AG10803 (cell line): ENCODE measurements around the gene THAP2.

Experiments
- DNase-seq: peaks from one replicate; pipeline ENCODE4 v3.0.0; 2010; ENCODE audit warnings: low read depth
- H3K4me3 ChIP-seq: 2 replicates; pipeline ENCODE4 v1.5.1; 2011; ENCODE audit warnings: mild to moderate bottlenecking, low read length, control low read depth
- CTCF ChIP-seq: conservative IDR thresholded peaks from 2 replicates; pipeline ENCODE4 v1.5.1; 2011; ENCODE audit warnings: mild to moderate bottlenecking, low read length, control low read depth, inconsistent platforms

Gene THAP2

GRCh38 chr12:71656740-71657139 is 7.4 kb upstream of the THAP2 start:
- no peak for TF ChIP-seq CTCF
- no peak overlapping the region for H3K4me3 ChIP-seq
- no peak for DNase-seq

- peak; percentile 53 for DNase-seq
- H3K4me3 ChIP-seq, result peak overlapping the region; percentile 92
- no peak for TF ChIP-seq CTCF
Measured at GRCh38 chr12:71661977-71662530, 2.0 kb upstream of the THAP2 start.

- H3K4me3 ChIP-seq, result peak overlapping the region; percentile 92
- DNase-seq, result peak; percentile 66
- no peak for TF ChIP-seq CTCF
Measured at GRCh38 chr12:71662849-71663560, 1.1 kb upstream of the THAP2 start.

GRCh38 chr12:71664411-71665089 is 449 bp downstream of the THAP2 start:
- DNase-seq, result no peak
- no peak for TF ChIP-seq CTCF
- H3K4me3 ChIP-seq, result peak overlapping the region; percentile 92

- TF ChIP-seq CTCF, result no peak
- DNase-seq, result no peak
- peak overlapping the region; percentile 92 for H3K4me3 ChIP-seq
Measured at GRCh38 chr12:71665090-71665463, 976 bp downstream of the THAP2 start.

GRCh38 chr12:71666259-71666658 is 2.2 kb downstream of the THAP2 start:
- no peak for DNase-seq
- TF ChIP-seq CTCF, result no peak
- H3K4me3 ChIP-seq, result no peak overlapping the region

GRCh38 chr12:71671311-71671710 is 7.2 kb downstream of the THAP2 start:
- no peak for DNase-seq
- no peak for TF ChIP-seq CTCF
- H3K4me3 ChIP-seq, result no peak overlapping the region
